ENCODE data around the gene SMC2. TPM values are rescaled to one million over a fixed set of nuclear protein-coding genes. Genes with fewer than 3 reads are reported as not detected.

SMC2 gene
- total and polyA plus RNA-seq, 9 of the 15 experiments (the other 6 are each of a cell fraction or from before 2014, with no cell fraction given) = 18.0 to 54.0 (median 32.9) TPM

DNA sequence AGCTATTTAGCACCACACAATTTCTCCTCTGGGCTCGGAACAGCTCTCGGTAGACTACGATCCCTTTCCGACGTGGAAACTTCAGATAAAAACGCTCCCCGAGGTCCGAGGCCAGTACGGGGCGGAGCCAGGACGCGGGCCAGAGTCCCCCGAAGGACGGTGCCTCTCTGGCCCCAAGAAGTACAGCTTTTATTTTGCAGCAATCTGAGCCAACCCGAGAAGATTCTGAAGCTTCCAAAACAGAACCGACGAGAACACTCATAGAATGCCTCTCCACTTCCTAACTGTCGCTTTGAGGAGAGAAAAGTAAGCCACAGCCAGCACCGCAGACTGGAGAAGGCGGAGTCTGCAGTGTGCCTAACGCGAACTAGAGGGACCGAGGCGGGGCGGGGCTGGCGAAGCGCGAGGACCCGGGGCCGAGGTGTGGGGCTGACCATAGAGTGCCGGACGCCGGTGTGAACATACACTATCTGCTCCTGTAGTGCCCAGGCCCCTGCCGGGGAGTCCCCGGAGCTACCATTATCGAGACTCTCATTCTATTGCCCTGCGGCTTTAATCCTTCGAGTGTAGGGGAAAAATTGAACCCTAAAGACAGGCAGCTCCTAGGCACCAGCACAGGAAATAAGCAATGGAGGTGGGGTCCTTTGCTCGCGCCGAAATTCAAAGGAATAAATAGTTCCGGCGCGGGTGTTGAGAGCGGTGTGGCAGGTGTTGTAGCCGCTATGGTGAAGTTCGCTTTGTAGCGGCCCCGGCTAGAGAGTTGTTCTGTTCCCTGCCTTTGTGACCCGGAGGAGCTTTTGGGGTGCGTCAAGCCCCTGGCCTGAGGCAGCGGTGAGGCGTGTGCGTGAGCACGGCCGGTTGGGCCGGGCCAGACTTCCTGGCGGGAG is at the start of gene SMC2 (continued):
- TF ChIP-seq, protein P1, sequence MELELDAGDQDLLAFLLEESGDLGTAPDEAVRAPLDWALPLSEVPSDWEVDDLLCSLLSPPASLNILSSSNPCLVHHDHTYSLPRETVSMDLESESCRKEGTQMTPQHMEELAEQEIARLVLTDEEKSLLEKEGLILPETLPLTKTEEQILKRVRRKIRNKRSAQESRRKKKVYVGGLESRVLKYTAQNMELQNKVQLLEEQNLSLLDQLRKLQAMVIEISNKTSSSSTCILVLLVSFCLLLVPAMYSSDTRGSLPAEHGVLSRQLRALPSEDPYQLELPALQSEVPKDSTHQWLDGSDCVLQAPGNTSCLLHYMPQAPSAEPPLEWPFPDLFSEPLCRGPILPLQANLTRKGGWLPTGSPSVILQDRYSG (tag; conservative IDR thresholded peaks at IDR 0.05; ENCODE audit: low read depth) = no peak
- TF ChIP-seq RB1 (IDR thresholded peaks at IDR 0.05; ENCODE audit: low read depth) (peak; percentile 53; the same call in 1 of the 2 replicates), BRF2 (IDR thresholded peaks at IDR 0.05; ENCODE audit: borderline replicate concordance, insufficient read depth, insufficient read length) (no peak), SAFB (IDR thresholded peaks at IDR 0.05; ENCODE audit: borderline replicate concordance, low read depth, low read length) (no peak), XRCC3 (IDR thresholded peaks at IDR 0.05) (no peak), MCM7 (IDR thresholded peaks at IDR 0.05) (no peak), POU5F1 (IDR thresholded peaks at IDR 0.05; ENCODE audit: borderline replicate concordance, low read depth, low read length, partially characterized antibody) (no peak), DMBX1 (CRISPR knock-in tag; IDR thresholded peaks at IDR 0.05; ENCODE audit: borderline replicate concordance) (no peak), POLR2H (tag; IDR thresholded peaks at IDR 0.05; ENCODE audit: low read depth) (peak; percentile 92), BCL6 (CRISPR knock-in tag; IDR thresholded peaks at IDR 0.05) (no peak), MCM5 (IDR thresholded peaks at IDR 0.05; ENCODE audit: low read depth) (no peak), KLF6 (CRISPR knock-in tag; IDR thresholded peaks at IDR 0.05; ENCODE audit: borderline replicate concordance) (no peak), KLF10 (CRISPR knock-in tag; IDR thresholded peaks at IDR 0.05) (no peak), SRF (CRISPR knock-in tag; IDR thresholded peaks at IDR 0.05) (peak in 1 of 2 experiments; percentile 27; a peak in 1 of 4 replicates), PTRF (tag; IDR thresholded peaks at IDR 0.05) (no peak), SMAD4 (CRISPR knock-in tag; conservative IDR thresholded peaks at IDR 0.05) (peak; percentile 84), ETV5 (CRISPR knock-in tag; IDR thresholded peaks at IDR 0.05; ENCODE audit: low read depth) (no peak), THRAP3 (IDR thresholded peaks at IDR 0.05; ENCODE audit: borderline replicate concordance) (no peak), TAF7 (tag; IDR thresholded peaks at IDR 0.05) (peak; percentile 62; the same call in 1 of the 2 replicates)
- TF ChIP-seq, protein P2, sequence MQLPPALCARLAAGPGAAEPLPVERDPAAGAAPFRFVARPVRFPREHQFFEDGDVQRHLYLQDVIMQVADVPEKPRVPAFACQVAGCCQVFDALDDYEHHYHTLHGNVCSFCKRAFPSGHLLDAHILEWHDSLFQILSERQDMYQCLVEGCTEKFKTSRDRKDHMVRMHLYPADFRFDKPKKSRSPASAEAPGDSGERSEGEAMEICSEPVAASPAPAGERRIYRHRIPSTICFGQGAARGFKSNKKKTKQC (CRISPR knock-in tag; IDR thresholded peaks at IDR 0.05) = peak; percentile 18; the same call in 1 of the 2 replicates
- TF ChIP-seq, protein P3, sequence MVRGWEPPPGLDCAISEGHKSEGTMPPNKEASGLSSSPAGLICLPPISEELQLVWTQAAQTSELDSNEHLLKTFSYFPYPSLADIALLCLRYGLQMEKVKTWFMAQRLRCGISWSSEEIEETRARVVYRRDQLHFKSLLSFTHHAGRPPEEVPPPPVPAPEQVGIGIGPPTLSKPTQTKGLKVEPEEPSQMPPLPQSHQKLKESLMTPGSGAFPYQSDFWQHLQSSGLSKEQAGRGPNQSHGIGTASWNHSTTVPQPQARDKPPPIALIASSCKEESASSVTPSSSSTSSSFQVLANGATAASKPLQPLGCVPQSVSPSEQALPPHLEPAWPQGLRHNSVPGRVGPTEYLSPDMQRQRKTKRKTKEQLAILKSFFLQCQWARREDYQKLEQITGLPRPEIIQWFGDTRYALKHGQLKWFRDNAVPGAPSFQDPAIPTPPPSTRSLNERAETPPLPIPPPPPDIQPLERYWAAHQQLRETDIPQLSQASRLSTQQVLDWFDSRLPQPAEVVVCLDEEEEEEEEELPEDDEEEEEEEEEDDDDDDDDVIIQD (CRISPR knock-in tag; IDR thresholded peaks at IDR 0.05) = no peak
